ENCODE data around the gene MDFIC. TPM values are rescaled to one million over a fixed set of nuclear protein-coding genes. Genes with fewer than 3 reads are reported as not detected.

MDFIC gene
- total RNA-seq, 1 donor from 2014 or later: 9.7 TPM

- Histone ChIP-seq H3K4me3 (ENCODE audit: low read depth, low read length) (no peak overlapping the region), H3K36me3 (ENCODE audit: control insufficient read depth, insufficient read depth, low read length) (no peaks in the 10 kb centered on the region), H3K27me3 (ENCODE audit: control insufficient read depth, insufficient read depth, low read length) (no peaks in the 10 kb centered on the region)
- DNase-seq (ENCODE audit: low read depth): no peak
- no peak for TF ChIP-seq CTCF (IDR thresholded peaks at IDR 0.05; ENCODE audit: insufficient read depth, low read length, poor library complexity, severe bottlenecking)
These were observed 48.4 kb downstream of the MDFIC start for GRCh38 chr7:114970308-114970707.

- Histone ChIP-seq H3K36me3 (ENCODE audit: control insufficient read depth, insufficient read depth, low read length) (no peaks in the 10 kb centered on the region), H3K4me3 (ENCODE audit: low read depth, low read length) (no peak overlapping the region), H3K27me3 (ENCODE audit: control insufficient read depth, insufficient read depth, low read length) (no peaks in the 10 kb centered on the region)
- no peak for TF ChIP-seq CTCF (IDR thresholded peaks at IDR 0.05; ENCODE audit: insufficient read depth, low read length, poor library complexity, severe bottlenecking)
- no peak for DNase-seq (ENCODE audit: low read depth)
These were observed 48.8 kb downstream of the MDFIC start for GRCh38 chr7:114970732-114971131.

- H3K4me3 ChIP-seq (ENCODE audit: low read depth, low read length): no peak overlapping the region
- no peaks in the 10 kb centered on the region for H3K27me3 ChIP-seq (ENCODE audit: control insufficient read depth, insufficient read depth, low read length)
- no peaks in the 10 kb centered on the region for H3K36me3 ChIP-seq (ENCODE audit: control insufficient read depth, insufficient read depth, low read length)
- no peak for DNase-seq (ENCODE audit: low read depth)
- TF ChIP-seq CTCF (IDR thresholded peaks at IDR 0.05; ENCODE audit: insufficient read depth, low read length, poor library complexity, severe bottlenecking): no peak
These were observed 50.7 kb downstream of the MDFIC start for GRCh38 chr7:114972567-114972966.

- H3K4me3 ChIP-seq (ENCODE audit: low read depth, low read length): no peak overlapping the region
- DNase-seq (ENCODE audit: low read depth): peak; percentile 21
- no peaks in the 10 kb centered on the region for H3K36me3 ChIP-seq (ENCODE audit: control insufficient read depth, insufficient read depth, low read length)
- no peak for TF ChIP-seq CTCF (IDR thresholded peaks at IDR 0.05; ENCODE audit: insufficient read depth, low read length, poor library complexity, severe bottlenecking)
- H3K27me3 ChIP-seq (ENCODE audit: control insufficient read depth, insufficient read depth, low read length): no peaks in the 10 kb centered on the region
These were observed 51.3 kb downstream of the MDFIC start for GRCh38 chr7:114973147-114973546.

- no peak overlapping the region for H3K4me3 ChIP-seq (ENCODE audit: low read depth, low read length)
These were observed 53.5 kb downstream of the MDFIC start for GRCh38 chr7:114975401-114975800.

More at GRCh38 chr7:114975401-114975800, 53.5 kb downstream of the MDFIC start:
- no peak for TF ChIP-seq CTCF (IDR thresholded peaks at IDR 0.05; ENCODE audit: insufficient read depth, low read length, poor library complexity, severe bottlenecking)
- Histone ChIP-seq H3K36me3 (ENCODE audit: control insufficient read depth, insufficient read depth, low read length) (no peaks in the 10 kb centered on the region), H3K27me3 (ENCODE audit: control insufficient read depth, insufficient read depth, low read length) (no peaks in the 10 kb centered on the region)
- no peak for DNase-seq (ENCODE audit: low read depth)
